Measurements from ENCODE around the gene ABRAXAS1. TPM values are rescaled to one million over a fixed set of nuclear protein-coding genes. Genes with fewer than 3 reads are reported as not detected.
A peak's percentile ranks its signal among the peaks of the same experiment; 100 is the strongest.

ABRAXAS1 gene
- total and polyA plus RNA-seq, 10 of the 15 experiments (the other 5 are each of a cell fraction or from before 2014, with no cell fraction given) = 2.2 to 9.7 (median 5.8) TPM

DNA sequence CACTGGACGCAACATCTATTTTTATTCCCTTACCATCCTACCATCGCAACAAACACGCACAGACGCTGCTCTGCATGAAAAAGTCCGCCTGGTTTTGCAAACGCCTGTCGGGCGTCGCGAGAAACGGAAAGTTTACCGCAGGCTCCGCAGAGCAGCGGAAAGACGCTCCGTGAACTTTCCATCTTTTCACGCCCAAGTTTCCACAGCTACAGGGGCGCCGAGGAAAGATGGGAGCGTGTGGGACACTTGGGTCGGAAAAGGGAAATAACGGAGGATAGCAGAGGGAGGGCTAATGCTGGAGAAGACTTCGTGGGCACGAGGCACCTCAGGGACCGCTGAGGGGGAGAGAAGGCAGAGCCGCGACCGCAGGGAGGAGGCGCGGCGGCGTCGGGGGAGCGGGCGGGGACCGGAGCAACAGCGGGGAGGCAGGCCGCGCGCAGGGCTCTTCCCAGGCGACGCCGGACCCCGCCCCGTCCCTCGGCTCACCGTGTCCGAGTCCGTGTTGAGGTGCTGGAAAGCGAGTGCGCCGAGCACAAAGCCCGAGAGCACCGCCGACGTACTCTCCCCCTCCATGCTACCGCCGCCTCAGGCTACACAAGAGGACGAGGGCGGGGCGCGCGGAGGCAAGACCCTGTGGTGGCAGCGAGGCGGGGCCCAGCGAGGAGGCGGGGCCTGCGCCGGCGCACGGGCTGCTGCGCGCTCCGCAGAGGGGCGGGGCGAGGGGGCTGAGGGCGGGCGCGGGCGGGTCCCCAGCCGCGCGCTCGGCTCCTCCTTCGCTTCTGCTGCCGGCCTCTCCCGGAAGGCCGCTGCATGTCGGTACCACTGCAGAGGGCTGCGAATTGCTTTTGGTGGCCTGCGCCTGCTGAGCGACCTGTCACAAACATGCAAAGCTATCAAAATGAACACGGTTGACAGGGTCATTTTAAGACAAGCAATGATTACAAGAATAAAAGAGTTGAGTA is at the start of gene ABRAXAS1 (continued):
- no peak for TF ChIP-seq FOS (IDR thresholded peaks at IDR 0.05; ENCODE audit: borderline replicate concordance, extremely low read depth, insufficient read length)
- TF ChIP-seq BCLAF1 (IDR thresholded peaks at IDR 0.05) = no peak
- TF ChIP-seq, protein P1, sequence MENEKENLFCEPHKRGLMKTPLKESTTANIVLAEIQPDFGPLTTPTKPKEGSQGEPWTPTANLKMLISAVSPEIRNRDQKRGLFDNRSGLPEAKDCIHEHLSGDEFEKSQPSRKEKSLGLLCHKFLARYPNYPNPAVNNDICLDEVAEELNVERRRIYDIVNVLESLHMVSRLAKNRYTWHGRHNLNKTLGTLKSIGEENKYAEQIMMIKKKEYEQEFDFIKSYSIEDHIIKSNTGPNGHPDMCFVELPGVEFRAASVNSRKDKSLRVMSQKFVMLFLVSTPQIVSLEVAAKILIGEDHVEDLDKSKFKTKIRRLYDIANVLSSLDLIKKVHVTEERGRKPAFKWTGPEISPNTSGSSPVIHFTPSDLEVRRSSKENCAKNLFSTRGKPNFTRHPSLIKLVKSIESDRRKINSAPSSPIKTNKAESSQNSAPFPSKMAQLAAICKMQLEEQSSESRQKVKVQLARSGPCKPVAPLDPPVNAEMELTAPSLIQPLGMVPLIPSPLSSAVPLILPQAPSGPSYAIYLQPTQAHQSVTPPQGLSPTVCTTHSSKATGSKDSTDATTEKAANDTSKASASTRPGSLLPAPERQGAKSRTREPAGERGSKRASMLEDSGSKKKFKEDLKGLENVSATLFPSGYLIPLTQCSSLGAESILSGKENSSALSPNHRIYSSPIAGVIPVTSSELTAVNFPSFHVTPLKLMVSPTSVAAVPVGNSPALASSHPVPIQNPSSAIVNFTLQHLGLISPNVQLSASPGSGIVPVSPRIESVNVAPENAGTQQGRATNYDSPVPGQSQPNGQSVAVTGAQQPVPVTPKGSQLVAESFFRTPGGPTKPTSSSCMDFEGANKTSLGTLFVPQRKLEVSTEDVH (IDR thresholded peaks at IDR 0.05; ENCODE audit: low read depth, partially characterized antibody) = no peak
- TF ChIP-seq PAX5 (IDR thresholded peaks at IDR 0.05; ENCODE audit: borderline replicate concordance, low read depth, low read length) = no peak
- no peak for TF ChIP-seq ZBTB11 (CRISPR knock-in tag; IDR thresholded peaks at IDR 0.05)
- no peak for TF ChIP-seq RCOR1 (conservative IDR thresholded peaks at IDR 0.05; ENCODE audit: low read depth, low read length)
- peak; percentile 30; the same call in 1 of the 2 replicates for TF ChIP-seq NR2F1 (conservative IDR thresholded peaks at IDR 0.05)
- TF ChIP-seq, protein P2, sequence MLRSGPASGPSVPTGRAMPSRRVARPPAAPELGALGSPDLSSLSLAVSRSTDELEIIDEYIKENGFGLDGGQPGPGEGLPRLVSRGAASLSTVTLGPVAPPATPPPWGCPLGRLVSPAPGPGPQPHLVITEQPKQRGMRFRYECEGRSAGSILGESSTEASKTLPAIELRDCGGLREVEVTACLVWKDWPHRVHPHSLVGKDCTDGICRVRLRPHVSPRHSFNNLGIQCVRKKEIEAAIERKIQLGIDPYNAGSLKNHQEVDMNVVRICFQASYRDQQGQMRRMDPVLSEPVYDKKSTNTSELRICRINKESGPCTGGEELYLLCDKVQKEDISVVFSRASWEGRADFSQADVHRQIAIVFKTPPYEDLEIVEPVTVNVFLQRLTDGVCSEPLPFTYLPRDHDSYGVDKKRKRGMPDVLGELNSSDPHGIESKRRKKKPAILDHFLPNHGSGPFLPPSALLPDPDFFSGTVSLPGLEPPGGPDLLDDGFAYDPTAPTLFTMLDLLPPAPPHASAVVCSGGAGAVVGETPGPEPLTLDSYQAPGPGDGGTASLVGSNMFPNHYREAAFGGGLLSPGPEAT (IDR thresholded peaks at IDR 0.05; ENCODE audit: low read depth) = peak; percentile 18; the same call in 1 of the 2 replicates
- peak; percentile 77 for TF ChIP-seq NRF1 (conservative IDR thresholded peaks at IDR 0.05; ENCODE audit: low read depth, low read length)
- TF ChIP-seq WRNIP1 (IDR thresholded peaks at IDR 0.05; ENCODE audit: borderline replicate concordance, low read depth, low read length) = no peak
- TF ChIP-seq HDGF (IDR thresholded peaks at IDR 0.05) = 0 out of 2 replicates have a peak, but pooled peaks have one; percentile 36
- no peak for TF ChIP-seq JUND (IDR thresholded peaks at IDR 0.05; ENCODE audit: low read depth, low read length)
- TF ChIP-seq, protein P3, sequence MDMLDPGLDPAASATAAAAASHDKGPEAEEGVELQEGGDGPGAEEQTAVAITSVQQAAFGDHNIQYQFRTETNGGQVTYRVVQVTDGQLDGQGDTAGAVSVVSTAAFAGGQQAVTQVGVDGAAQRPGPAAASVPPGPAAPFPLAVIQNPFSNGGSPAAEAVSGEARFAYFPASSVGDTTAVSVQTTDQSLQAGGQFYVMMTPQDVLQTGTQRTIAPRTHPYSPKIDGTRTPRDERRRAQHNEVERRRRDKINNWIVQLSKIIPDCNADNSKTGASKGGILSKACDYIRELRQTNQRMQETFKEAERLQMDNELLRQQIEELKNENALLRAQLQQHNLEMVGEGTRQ (IDR thresholded peaks at IDR 0.05; ENCODE audit: borderline replicate concordance, low read depth, low read length) = no peak
- peak; percentile 62; the same call in 1 of the 2 replicates for TF ChIP-seq SMARCA5 (IDR thresholded peaks at IDR 0.05)
- TF ChIP-seq RAD51 (IDR thresholded peaks at IDR 0.05) = no peak
- TF ChIP-seq KAT2A (conservative IDR thresholded peaks at IDR 0.05; ENCODE audit: control insufficient read depth, low read depth, low read length) = no peak
